Neural crest cell (in vitro differentiated cells): Measurements from ENCODE around the gene BAD. TPM values are rescaled to one million over a fixed set of nuclear protein-coding genes. Genes with fewer than 3 reads are reported as not detected.
A peak's percentile ranks its signal among the peaks of the same experiment; 100 is the strongest.

Experiments
- DNase-seq: peaks from one replicate; pipeline ENCODE4 v3.0.0; 2021; ENCODE audit warnings: low read depth, mixed read lengths, low spot score
- H3K27ac Mint-ChIP-seq: one replicate; pipeline ENCODE4 v1.8.0; 2021; ENCODE audit warnings: mild to moderate bottlenecking, mixed read lengths; ENCODE audit not compliant: unreplicated experiment
- H3K27me3 Mint-ChIP-seq: 2 replicates; pipeline ENCODE4 v1.8.0; 2021; ENCODE audit warnings: low read depth, mild to moderate bottlenecking, mixed read lengths
- H3K36me3 Mint-ChIP-seq: 2 replicates; pipeline ENCODE4 v1.8.0; 2021; ENCODE audit warnings: low read depth, mild to moderate bottlenecking, mixed read lengths
- H3K4me1 Mint-ChIP-seq: 2 replicates; pipeline ENCODE4 v1.8.0; 2021; ENCODE audit warnings: mixed read lengths
- H3K4me3 Mint-ChIP-seq: one replicate; pipeline ENCODE4 v1.8.0; 2021; ENCODE audit warnings: mild to moderate bottlenecking, mixed read lengths
- H3K9me3 Mint-ChIP-seq: 2 replicates; pipeline ENCODE4 v1.8.0; 2021; ENCODE audit warnings: mixed read lengths
- CTCF ChIP-seq: fragments of 200-600 bp; sonication (generic); conservative IDR thresholded peaks from 2 replicates; pipeline ENCODE4 v1.5.0; 2021; ENCODE audit warnings: antibody characterized with exemption, mild to moderate bottlenecking
- long read RNA-seq: library from polyadenylated mRNA; unstranded; transcript quantifications from one replicate; pipeline ENCODE4 v2.0.0, GENCODE V29; 2020
- total RNA-seq: library from RNA; stranded (reverse); gene quantifications from 2 replicates; pipeline ENCODE4 v1.2.1, GENCODE V29; 2021

The BAD gene
- total RNA-seq = 45.3 and 47.1 TPM in 2 replicates
- long read RNA-seq, partial matches to known transcripts = 0 of 5 reads
- long read RNA-seq, other reads (novel, unspliced or antisense) = 1 of 5 reads

GRCh38 chr11:64284048-64284961, at the start of gene BAD:
TSS of gene BAD (minus strand) at chr11:64284665. CDS start at chr11:64284368, 297 bp downstream.
- Mint-ChIP-seq H3K4me3 (peak within 1 kb of the TSS; percentile 92), H3K4me1 (peaks cover 15% of the 10 kb centered on the region), H3K36me3 (no peaks in the 10 kb centered on the region), H3K9me3 (no peaks in the 10 kb centered on the region), H3K27ac (peak within 1 kb of the TSS; percentile 27), H3K27me3 (peaks cover 12% of the 10 kb centered on the region)
- DNase-seq = peak; percentile 85
- TF ChIP-seq CTCF = no peak

DNA sequence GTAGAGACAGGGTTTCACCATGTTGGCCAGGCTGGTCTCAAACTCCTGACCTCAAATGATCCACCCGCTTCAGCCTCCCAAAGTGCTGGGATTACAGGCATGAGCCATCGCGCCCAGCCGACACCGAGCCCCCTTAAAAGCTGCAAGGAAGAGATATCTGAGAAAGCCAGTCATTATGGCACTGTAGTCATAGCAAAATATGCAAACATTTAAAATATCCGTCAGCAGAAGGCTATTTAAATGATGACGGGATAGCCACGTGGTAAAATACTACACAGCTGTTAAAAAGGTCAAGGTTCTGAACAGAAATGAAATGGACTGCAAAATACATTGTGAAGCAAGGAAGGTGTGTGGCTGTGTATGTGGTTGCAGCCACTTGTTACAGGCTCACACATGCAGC, 49.1 kb upstream of the BAD start:
- no peaks in the 10 kb centered on the region for H3K27me3 Mint-ChIP-seq
- no peak for TF ChIP-seq CTCF
- no peaks in the 10 kb centered on the region for H3K9me3 Mint-ChIP-seq
- no peak for DNase-seq
- H3K36me3 Mint-ChIP-seq = no peaks in the 10 kb centered on the region
- peaks cover 5% of the 10 kb centered on the region for H3K4me1 Mint-ChIP-seq
- no peak overlapping the region for H3K27ac Mint-ChIP-seq
- H3K4me3 Mint-ChIP-seq = no peak overlapping the region

- Mint-ChIP-seq H3K4me1 (peaks cover 5% of the 10 kb centered on the region), H3K9me3 (no peaks in the 10 kb centered on the region), H3K27me3 (no peaks in the 10 kb centered on the region), H3K4me3 (no peak overlapping the region), H3K27ac (peak overlapping the region; percentile 15), H3K36me3 (no peaks in the 10 kb centered on the region)
- peak; percentile 45 for TF ChIP-seq CTCF
- no peak for DNase-seq
Observed at GRCh38 chr11:64331569-64332371, 47.3 kb upstream of the BAD start.

DNA sequence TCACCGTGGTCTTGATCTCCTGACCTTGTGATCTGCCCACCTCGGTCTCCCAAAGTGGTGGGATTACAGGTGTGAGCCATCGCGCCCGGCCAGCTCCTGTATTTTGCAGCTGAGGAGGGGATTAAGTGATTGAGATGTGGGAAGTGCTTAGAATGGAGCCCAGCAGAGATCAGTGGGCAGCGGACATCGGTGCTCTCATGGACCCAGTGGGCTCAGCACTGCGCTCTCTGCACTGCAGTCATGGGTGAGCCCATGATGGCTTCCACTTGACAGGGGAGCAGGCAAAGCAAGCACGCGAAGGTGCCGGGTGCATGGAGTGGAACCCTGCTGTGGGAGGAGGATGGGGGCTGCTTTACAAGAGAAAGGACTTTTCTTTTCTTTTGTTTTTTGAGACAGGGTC, 46.4 kb upstream of the BAD start:
- DNase-seq = no peak
- no peak for TF ChIP-seq CTCF
- Mint-ChIP-seq H3K27ac (no peak overlapping the region), H3K4me1 (peaks cover 5% of the 10 kb centered on the region), H3K9me3 (no peaks in the 10 kb centered on the region), H3K36me3 (no peaks in the 10 kb centered on the region), H3K27me3 (no peaks in the 10 kb centered on the region), H3K4me3 (no peak overlapping the region)

DNA sequence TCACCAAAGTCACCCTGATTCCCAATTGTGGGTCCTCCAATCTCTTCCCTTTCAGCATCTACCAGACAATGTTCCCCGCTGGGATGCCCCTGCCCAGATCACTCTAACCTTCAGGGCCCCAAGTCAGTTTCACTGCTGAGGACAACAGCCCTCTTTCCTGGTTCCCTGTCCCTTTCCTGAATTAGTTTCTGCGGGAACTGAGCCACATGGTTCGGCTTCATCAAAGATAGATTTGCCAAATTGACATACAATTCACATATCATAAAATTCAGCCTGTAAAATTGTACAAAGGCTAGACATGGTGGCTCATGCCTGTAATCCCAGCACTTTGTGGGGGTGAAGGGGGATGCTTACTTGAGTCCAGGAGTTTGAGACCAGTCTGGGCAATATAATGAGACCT, 43.5 kb upstream of the BAD start:
- DNase-seq = no peak
- H3K27ac Mint-ChIP-seq = no peak overlapping the region
- H3K36me3 Mint-ChIP-seq = no peaks in the 10 kb centered on the region
- no peaks in the 10 kb centered on the region for H3K27me3 Mint-ChIP-seq
- H3K4me1 Mint-ChIP-seq = peaks cover 6% of the 10 kb centered on the region
- TF ChIP-seq CTCF = no peak
- no peak overlapping the region for H3K4me3 Mint-ChIP-seq
- no peaks in the 10 kb centered on the region for H3K9me3 Mint-ChIP-seq
